GM21576 (cell line): Measurements from ENCODE around the gene MAD2L2.

Experiments used
- ATAC-seq: cut with Tn5 transposase; IDR thresholded peaks from one replicate; pipeline ENCODE4 v1.9.1; 2021; ENCODE audit warnings: mild to moderate bottlenecking, moderate library complexity; ENCODE audit not compliant: unreplicated experiment

MAD2L2 gene

GRCh38 chr1:11681071-11681771, at the start of gene MAD2L2:
Gene MAD2L2 (minus strand): TSS chr1:11681148. CDS start chr1:11680601, 547 bp downstream.
- peak; percentile 82 for ATAC-seq

GRCh38 chr1:11730429-11730891, 49.5 kb upstream of the MAD2L2 start:
- ATAC-seq, result no peak

- no peak for ATAC-seq
These were observed 48.8 kb upstream of the MAD2L2 start for GRCh38 chr1:11729498-11730428.

GRCh38 chr1:11729155-11729497, 48.2 kb upstream of the MAD2L2 start:
- ATAC-seq, result no peak

GRCh38 chr1:11728126-11728806, 47.3 kb upstream of the MAD2L2 start:
- ATAC-seq, result no peak

- no peak for ATAC-seq
These were observed 46.2 kb upstream of the MAD2L2 start for GRCh38 chr1:11727119-11727518.

- ATAC-seq, result no peak
These were observed 44.7 kb upstream of the MAD2L2 start for GRCh38 chr1:11725616-11726015.

- ATAC-seq, result no peak
These were observed 41.6 kb upstream of the MAD2L2 start for GRCh38 chr1:11722538-11722937.

- ATAC-seq, result no peak
These were observed 40.4 kb upstream of the MAD2L2 start for GRCh38 chr1:11721311-11721710.

- ATAC-seq, result no peak
These were observed 39.6 kb upstream of the MAD2L2 start for GRCh38 chr1:11720525-11720924.

GRCh38 chr1:11720033-11720376, 39.1 kb upstream of the MAD2L2 start:
- ATAC-seq, result no peak

GRCh38 chr1:11719313-11720032, 38.5 kb upstream of the MAD2L2 start:
- peak; percentile 55 for ATAC-seq

GRCh38 chr1:11714831-11715575, 34.1 kb upstream of the MAD2L2 start:
- ATAC-seq, result no peak

- no peak for ATAC-seq
These were observed 32.1 kb upstream of the MAD2L2 start for GRCh38 chr1:11713095-11713494.

GRCh38 chr1:11712285-11712684, 31.3 kb upstream of the MAD2L2 start:
- no peak for ATAC-seq

GRCh38 chr1:11711490-11711889, 30.5 kb upstream of the MAD2L2 start:
- ATAC-seq, result no peak

GRCh38 chr1:11708554-11709350, 27.8 kb upstream of the MAD2L2 start:
- no peak for ATAC-seq

- no peak for ATAC-seq
These were observed 26.8 kb upstream of the MAD2L2 start for GRCh38 chr1:11707621-11708276.

GRCh38 chr1:11706292-11706691, 25.3 kb upstream of the MAD2L2 start:
- ATAC-seq, result no peak
